Natural killer cell treated with Interleukin-12 subunit alpha and Interleukin-12 subunit beta and Interleukin-15 and Interleukin-18, amount 100 ng/mL, for 72 hours (primary cell): Measurements from ENCODE around the gene CHCHD3. TPM values are rescaled to one million over a fixed set of nuclear protein-coding genes. Genes with fewer than 3 reads are reported as not detected.
"Not testable (repeated sequence)": the region's sequence is repeated elsewhere in the genome, so short reads cannot be mapped to it uniquely, and the experiment has no call there.

Experiments
- ATAC-seq, 2 donors: fragments of 150-1000 bp; cut with Tn5 transposase in 1 of 2; sonication (Bioruptor Pico), chemical (Tn5 transposase) in 1 of 2; 2 replicates each; pipeline ENCODE4 v1.10.0; 2021
- DNase-seq: peaks from one replicate; pipeline ENCODE4 v3.0.0; 2022; ENCODE audit warnings: low spot score
- H3K27ac Mint-ChIP-seq, 2 donors: 1 replicate in 1 of 2; 2 replicates in 1 of 2; pipeline ENCODE4 v1.8.0; 2022; ENCODE audit warnings: mixed read lengths in 2 of 2, mild to moderate bottlenecking in 1 of 2, moderate library complexity in 1 of 2
- H3K27me3 Mint-ChIP-seq, 2 donors: 1 replicate in 1 of 2; 2 replicates in 1 of 2; pipeline ENCODE4 v1.8.0; 2022; ENCODE audit warnings: mixed read lengths in 2 of 2
- H3K36me3 Mint-ChIP-seq: one replicate; pipeline ENCODE4 v1.8.0; 2022; ENCODE audit warnings: mixed read lengths
- H3K4me1 Mint-ChIP-seq, 2 donors: 1 replicate in 1 of 2; 2 replicates in 1 of 2; pipeline ENCODE4 v1.8.0; 2022; ENCODE audit warnings: low read depth in 2 of 2, mixed read lengths in 2 of 2, mild to moderate bottlenecking in 1 of 2
- H3K4me3 Mint-ChIP-seq: one replicate; pipeline ENCODE4 v1.8.0; 2022; ENCODE audit warnings: mixed read lengths
- H3K9me3 Mint-ChIP-seq: 2 replicates; pipeline ENCODE4 v1.8.0; 2022; ENCODE audit warnings: mixed read lengths
- total RNA-seq, 2 donors: library from RNA; stranded (reverse); gene quantifications; one replicate each; pipeline ENCODE4 v1.2.3, GENCODE V29; 2022

The CHCHD3 gene
- total RNA-seq, 2 donors from 2014 or later, result 58.8 to 96.1 TPM

DNA sequence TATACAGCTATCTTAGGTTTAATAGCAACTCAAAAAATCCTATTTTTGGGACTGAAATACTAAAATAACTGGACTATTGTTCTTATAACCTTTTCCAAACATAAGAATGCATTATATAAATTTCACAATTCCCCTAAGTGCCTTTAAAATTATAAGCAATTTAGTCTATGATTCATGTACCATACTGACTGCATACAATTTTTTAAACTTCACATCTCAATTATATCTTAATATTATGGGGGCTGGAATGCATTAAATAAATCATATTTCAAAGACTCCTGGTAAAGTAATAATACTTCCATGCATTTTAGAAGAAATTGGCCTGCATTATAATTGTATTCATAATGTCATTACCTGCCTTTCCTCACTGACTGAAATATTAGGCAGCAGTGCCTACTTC lies 144.6 kb downstream of the CHCHD3 start:
- Mint-ChIP-seq H3K9me3 (no peaks in the 10 kb centered on the region), H3K4me1 (peaks cover 20 to 22% of the 10 kb centered on the region in 2 donors), H3K27ac (no peak overlapping the region), H3K4me3 (no peak overlapping the region), H3K36me3 (peaks cover 12% of the 10 kb centered on the region), H3K27me3 (no peaks in the 10 kb centered on the region)
- ATAC-seq (no peak), DNase-seq (no peak)

- Mint-ChIP-seq H3K27ac (no peak overlapping the region), H3K36me3 (peaks cover 8% of the 10 kb centered on the region), H3K4me3 (no peak overlapping the region), H3K4me1 (peaks cover 11 to 14% of the 10 kb centered on the region in 2 donors), H3K9me3 (no peaks in the 10 kb centered on the region), H3K27me3 (no peaks in the 10 kb centered on the region)
- no peak for ATAC-seq
- DNase-seq, result no peak
Observed at GRCh38 chr7:132935608-132936007, 146.3 kb downstream of the CHCHD3 start.

DNA sequence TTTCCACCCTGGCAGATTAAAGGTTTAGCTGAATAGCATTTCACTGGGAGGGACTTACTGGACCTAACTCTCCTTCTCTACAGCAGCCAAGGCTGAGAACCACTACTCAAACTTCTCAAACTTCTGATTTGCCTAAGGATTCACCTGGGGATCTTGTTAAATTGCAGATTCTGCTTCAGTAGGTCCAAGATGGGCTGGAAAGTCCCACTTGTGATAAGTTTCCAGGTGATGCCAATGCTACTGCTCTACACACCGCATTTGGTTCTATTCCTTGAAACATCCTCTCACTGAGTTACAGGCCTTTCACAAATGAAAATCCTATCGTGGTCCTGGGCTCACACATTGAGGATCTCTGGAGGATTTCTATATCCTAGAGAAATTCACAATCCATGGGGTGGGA lies 147.9 kb downstream of the CHCHD3 start:
- ATAC-seq (no peak), DNase-seq (no peak)
- peaks cover 4% of the 10 kb centered on the region for H3K9me3 Mint-ChIP-seq
- no peak overlapping the region for H3K4me3 Mint-ChIP-seq
- no peaks in the 10 kb centered on the region for H3K27me3 Mint-ChIP-seq
- peaks cover 16 to 20% of the 10 kb centered on the region in 2 donors for H3K4me1 Mint-ChIP-seq
- peak overlapping the region in 1 of 2 donors; percentile 80 for H3K27ac Mint-ChIP-seq
- peaks cover 14% of the 10 kb centered on the region for H3K36me3 Mint-ChIP-seq

- H3K4me3 Mint-ChIP-seq, result peak overlapping the region; percentile 61
- peaks cover 19% of the 10 kb centered on the region for H3K36me3 Mint-ChIP-seq
- ATAC-seq (peak in 1 of 2 donors; percentile 91), DNase-seq (no peak)
- H3K9me3 Mint-ChIP-seq, result peaks cover 4% of the 10 kb centered on the region
- H3K27me3 Mint-ChIP-seq, result no peaks in the 10 kb centered on the region
- peaks cover 16 to 20% of the 10 kb centered on the region in 2 donors for H3K4me1 Mint-ChIP-seq
- peak overlapping the region; percentile 32 to 80 for H3K27ac Mint-ChIP-seq
Observed at GRCh38 chr7:132933072-132933458, 148.8 kb downstream of the CHCHD3 start.

DNA sequence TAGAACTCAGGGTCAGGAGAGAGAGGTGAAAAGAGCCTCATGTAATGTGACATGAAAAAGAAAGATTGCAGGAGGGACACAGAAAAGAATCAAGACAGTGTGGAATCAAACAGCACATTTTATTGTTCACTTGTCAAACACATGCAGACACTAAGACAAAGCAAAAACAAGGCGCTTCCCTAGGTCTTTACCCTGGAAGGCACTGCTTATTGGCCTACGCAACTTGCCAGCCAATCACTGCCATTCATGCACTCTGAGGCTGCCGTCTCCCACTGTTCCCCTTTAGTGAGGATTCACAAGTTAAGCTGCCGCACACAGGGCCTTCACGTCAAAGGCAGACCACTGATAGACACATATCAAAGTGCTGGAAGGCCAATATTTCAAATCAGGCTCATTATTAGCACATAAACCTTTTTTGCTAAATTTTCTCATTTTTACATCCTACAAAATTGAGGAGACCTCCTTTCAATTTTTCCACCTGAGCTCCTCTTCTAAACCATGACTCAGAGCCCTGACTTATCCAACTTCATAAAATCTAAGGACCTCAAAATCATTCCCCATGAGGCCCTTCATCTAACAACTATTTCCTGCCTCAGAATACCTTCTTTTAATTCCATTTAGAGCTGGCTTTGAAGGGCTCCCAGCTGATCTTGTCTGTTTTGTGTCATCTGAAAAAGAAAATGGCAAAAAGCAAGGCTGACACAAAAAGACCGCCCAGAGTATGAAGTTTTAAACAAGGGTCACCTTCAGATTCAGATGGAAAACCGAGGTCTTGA lies 149.4 kb downstream of the CHCHD3 start:
- H3K9me3 Mint-ChIP-seq, result peaks cover 4% of the 10 kb centered on the region
- peaks cover 19% of the 10 kb centered on the region for H3K36me3 Mint-ChIP-seq
- H3K4me3 Mint-ChIP-seq, result peak overlapping the region; percentile 61
- peak overlapping the region; percentile 32 to 80 for H3K27ac Mint-ChIP-seq
- ATAC-seq (peak in 1 of 2 donors; percentile 23), DNase-seq (no peak)
- no peaks in the 10 kb centered on the region for H3K27me3 Mint-ChIP-seq
- H3K4me1 Mint-ChIP-seq, result peaks cover 16 to 20% of the 10 kb centered on the region in 2 donors

DNA sequence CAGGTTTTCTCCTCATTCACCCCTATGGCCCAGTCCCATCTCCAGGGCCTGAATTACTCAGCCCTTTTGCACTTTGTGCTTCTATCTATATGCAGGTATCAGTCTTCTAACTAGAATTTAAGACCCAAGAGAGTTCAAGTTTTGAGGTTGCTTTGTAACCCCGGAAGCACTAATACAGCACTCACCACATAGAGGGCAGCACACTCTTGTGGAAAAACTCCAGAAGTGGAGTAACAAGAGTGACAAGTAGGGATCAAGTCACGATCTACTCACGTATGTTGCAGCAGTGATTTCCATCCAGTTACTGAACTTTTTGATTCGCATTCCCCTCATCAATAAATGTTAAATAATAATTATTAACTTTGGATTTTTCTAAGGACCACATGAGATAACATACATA lies 151.0 kb downstream of the CHCHD3 start:
- Mint-ChIP-seq H3K27ac (no peak overlapping the region), H3K27me3 (no peaks in the 10 kb centered on the region), H3K36me3 (peaks cover 15% of the 10 kb centered on the region), H3K4me3 (no peak overlapping the region), H3K4me1 (peaks cover 16 to 19% of the 10 kb centered on the region in 2 donors), H3K9me3 (peaks cover 4% of the 10 kb centered on the region)
- DNase-seq (no peak), ATAC-seq (no peak)

GRCh38 chr7:132929944-132930343 lies 151.9 kb downstream of the CHCHD3 start:
- H3K27me3 Mint-ChIP-seq, H3K9me3 Mint-ChIP-seq, DNase-seq, ATAC-seq, H3K27ac Mint-ChIP-seq, H3K4me3 Mint-ChIP-seq: not testable (repeated sequence)
- Mint-ChIP-seq H3K36me3 (peaks cover 11% of the 10 kb centered on the region), H3K4me1 (peaks cover 16 to 23% of the 10 kb centered on the region in 2 donors)

DNA sequence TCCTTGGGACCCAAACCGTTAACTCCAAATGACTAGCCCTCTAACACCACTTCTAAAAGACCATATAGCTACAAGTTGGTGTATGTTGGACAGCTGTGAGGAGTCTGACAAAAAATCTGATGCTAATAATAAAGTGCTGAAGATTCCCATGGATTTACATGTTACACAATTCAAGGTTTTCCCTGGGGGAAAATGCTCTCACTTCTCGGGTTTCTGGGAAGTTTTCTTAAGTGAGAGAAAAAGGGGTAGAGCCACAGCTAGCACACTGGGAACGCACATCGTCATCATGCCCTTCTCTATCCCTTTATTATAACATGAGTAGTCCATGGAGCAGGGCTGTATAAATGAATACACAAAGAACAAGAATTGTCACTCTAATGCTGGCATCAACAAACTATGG lies 162.1 kb downstream of the CHCHD3 start:
- Mint-ChIP-seq H3K4me1 (no peaks in the 10 kb centered on the region), H3K9me3 (no peaks in the 10 kb centered on the region), H3K27me3 (no peaks in the 10 kb centered on the region), H3K27ac (no peak overlapping the region), H3K4me3 (no peak overlapping the region), H3K36me3 (peaks cover 5% of the 10 kb centered on the region)
- DNase-seq, result no peak
- no peak for ATAC-seq

- H3K27ac Mint-ChIP-seq, result no peak overlapping the region
Observed at GRCh38 chr7:132915647-132916046, 166.2 kb downstream of the CHCHD3 start.

DNA sequence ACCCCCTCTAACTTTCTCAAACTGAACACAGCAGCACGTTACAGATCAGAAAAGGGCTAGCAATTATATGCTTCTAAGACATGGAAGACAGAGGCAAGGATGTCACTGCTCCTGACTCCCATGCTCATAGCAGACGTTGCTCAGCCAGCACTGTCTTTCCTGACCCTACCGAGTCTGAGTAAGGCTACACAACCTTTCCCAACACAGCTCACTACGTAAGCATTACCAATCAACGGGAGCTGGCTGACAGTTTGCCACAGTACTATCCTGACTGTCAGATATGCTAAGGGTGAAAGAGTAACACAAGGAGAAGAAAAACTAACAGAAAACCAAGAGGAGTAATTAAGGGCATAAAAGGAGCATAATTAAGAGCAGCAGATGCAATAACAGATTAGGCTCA lies 171.2 kb downstream of the CHCHD3 start:
- H3K27ac Mint-ChIP-seq, result no peak overlapping the region
- no peak for ATAC-seq
- H3K4me1 Mint-ChIP-seq, result peaks cover 9 to 18% of the 10 kb centered on the region in 2 donors
- DNase-seq, result no peak
- H3K36me3 Mint-ChIP-seq, result peaks cover 9% of the 10 kb centered on the region
- no peak overlapping the region for H3K4me3 Mint-ChIP-seq
- no peaks in the 10 kb centered on the region for H3K9me3 Mint-ChIP-seq
- H3K27me3 Mint-ChIP-seq, result no peaks in the 10 kb centered on the region

More at GRCh38 chr7:132915647-132916046, 166.2 kb downstream of the CHCHD3 start:
- DNase-seq (no peak), ATAC-seq (no peak)
- no peak overlapping the region for H3K4me3 Mint-ChIP-seq
- H3K27me3 Mint-ChIP-seq, result no peaks in the 10 kb centered on the region
- peaks cover 0 to 1% of the 10 kb centered on the region in 2 donors for H3K4me1 Mint-ChIP-seq
- no peaks in the 10 kb centered on the region for H3K9me3 Mint-ChIP-seq
- peaks cover 9% of the 10 kb centered on the region for H3K36me3 Mint-ChIP-seq

- Mint-ChIP-seq H3K4me3 (no peak overlapping the region), H3K4me1 (peaks cover 20 to 27% of the 10 kb centered on the region in 2 donors), H3K36me3 (peaks cover 4% of the 10 kb centered on the region), H3K27ac (no peak overlapping the region), H3K9me3 (no peaks in the 10 kb centered on the region), H3K27me3 (no peaks in the 10 kb centered on the region)
- ATAC-seq (no peak), DNase-seq (no peak)
Observed at GRCh38 chr7:132907380-132907940, 174.4 kb downstream of the CHCHD3 start.

DNA sequence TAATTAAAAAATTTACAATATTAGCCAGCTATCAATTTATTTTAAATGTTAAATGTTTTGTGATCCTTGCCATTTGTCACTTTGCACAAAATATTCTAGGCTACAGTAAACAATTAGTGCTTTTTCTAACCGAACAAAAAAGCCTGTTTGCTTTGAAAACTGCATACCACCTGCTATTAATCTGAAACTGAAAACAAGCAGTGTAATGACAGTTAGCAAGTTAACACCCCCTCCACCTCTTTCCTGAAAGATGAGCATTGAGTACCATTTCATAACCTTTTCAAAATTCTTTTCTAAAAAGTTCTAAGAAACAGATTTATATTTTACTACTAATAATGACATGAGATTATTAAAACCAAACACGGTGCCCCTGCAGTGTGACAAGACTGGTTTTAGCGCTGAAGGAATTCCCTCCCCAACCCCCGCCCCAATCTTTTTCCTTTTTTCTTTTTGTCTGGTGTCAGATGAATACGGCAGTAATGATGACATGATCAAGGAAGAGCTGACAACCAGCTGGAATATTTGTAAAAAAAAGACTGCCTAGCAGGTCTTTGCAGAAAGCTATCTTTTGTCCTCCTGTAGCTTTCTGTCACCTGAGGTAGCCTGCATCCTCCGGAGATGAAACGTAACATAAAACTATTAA lies 175.6 kb downstream of the CHCHD3 start:
- Mint-ChIP-seq H3K27ac (peak overlapping the region in 1 of 2 donors; percentile 60), H3K27me3 (no peaks in the 10 kb centered on the region), H3K36me3 (no peaks in the 10 kb centered on the region), H3K4me1 (peaks cover 20 to 27% of the 10 kb centered on the region in 2 donors), H3K9me3 (no peaks in the 10 kb centered on the region), H3K4me3 (no peak overlapping the region)
- DNase-seq, result no peak
- ATAC-seq, result no peak

- H3K27me3 Mint-ChIP-seq, H3K9me3 Mint-ChIP-seq, H3K36me3 Mint-ChIP-seq, DNase-seq: not testable (repeated sequence)
- ATAC-seq, result peak; percentile 69 to 72
- Mint-ChIP-seq H3K27ac (peak overlapping the region; percentile 39 to 87), H3K4me1 (peaks cover 20 to 25% of the 10 kb centered on the region in 2 donors), H3K4me3 (peak overlapping the region; percentile 68)
Observed at GRCh38 chr7:132905136-132905535, 176.8 kb downstream of the CHCHD3 start.

GRCh38 chr7:132904209-132904608 lies 177.7 kb downstream of the CHCHD3 start:
- H3K4me3 Mint-ChIP-seq, result peak overlapping the region; percentile 68
- ATAC-seq (no peak), DNase-seq (no peak)
- H3K9me3 Mint-ChIP-seq, result no peaks in the 10 kb centered on the region
- H3K27me3 Mint-ChIP-seq, result no peaks in the 10 kb centered on the region
- no peaks in the 10 kb centered on the region for H3K36me3 Mint-ChIP-seq
- peak overlapping the region in 1 of 2 donors; percentile 87 for H3K27ac Mint-ChIP-seq
- H3K4me1 Mint-ChIP-seq, result peaks cover 20 to 25% of the 10 kb centered on the region in 2 donors
